ENCODE results near the gene SULT6B1. TPM values are rescaled to one million over a fixed set of nuclear protein-coding genes. Genes with fewer than 3 reads are reported as not detected.

Gene SULT6B1
- total and polyA plus RNA-seq, 12 donors, result not detected

DNA sequence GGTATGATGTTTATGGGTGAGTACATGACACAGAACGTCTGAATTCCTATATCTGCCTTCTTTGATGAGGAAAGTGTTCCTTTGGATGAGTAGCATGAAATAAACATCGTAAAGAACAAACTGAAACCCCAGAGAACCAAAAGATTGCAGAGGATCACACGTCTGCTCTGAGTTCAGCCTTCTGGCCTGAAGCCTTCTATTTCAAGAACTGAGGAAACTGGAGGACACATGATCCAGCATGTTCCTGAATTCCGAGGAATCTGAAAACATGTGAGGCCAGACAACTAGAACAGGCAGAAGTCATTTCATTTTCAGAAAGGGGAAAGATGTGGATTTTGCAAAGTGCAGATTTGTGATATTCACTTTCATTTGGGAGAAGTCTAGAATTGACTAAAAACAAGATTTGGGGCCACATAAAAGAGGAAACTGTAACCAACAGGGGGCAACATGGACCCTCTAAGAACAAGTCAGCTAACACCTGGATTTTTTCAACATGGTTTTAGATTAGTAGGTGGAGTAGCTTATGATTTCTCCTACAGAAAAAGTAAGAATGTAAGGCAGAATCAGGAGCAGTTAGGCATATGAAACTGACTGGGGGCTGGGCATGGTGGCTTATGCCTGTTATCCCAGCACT is 8.3 kb downstream of the SULT6B1 start:
- peaks cover 0 to 7% (median 0%) of the 10 kb centered on the region in 7 donors for H3K27me3 ChIP-seq
- intact Hi-C loops (cut with DNase I), result loop anchor here in 1 of 10 donors (10.0 kb wide), 1 partner anchor 705 kb away; no protein-coding TSS in a partner anchor
- no peak for ATAC-seq
- no peak overlapping the region for H3K27ac ChIP-seq
- WGBS, 2 donors, result 53 to 62% methylated on average over 4 of the region's 4 CpGs
- H3K36me3 ChIP-seq, result no peaks in the 10 kb centered on the region
- TF ChIP-seq, protein P1, sequence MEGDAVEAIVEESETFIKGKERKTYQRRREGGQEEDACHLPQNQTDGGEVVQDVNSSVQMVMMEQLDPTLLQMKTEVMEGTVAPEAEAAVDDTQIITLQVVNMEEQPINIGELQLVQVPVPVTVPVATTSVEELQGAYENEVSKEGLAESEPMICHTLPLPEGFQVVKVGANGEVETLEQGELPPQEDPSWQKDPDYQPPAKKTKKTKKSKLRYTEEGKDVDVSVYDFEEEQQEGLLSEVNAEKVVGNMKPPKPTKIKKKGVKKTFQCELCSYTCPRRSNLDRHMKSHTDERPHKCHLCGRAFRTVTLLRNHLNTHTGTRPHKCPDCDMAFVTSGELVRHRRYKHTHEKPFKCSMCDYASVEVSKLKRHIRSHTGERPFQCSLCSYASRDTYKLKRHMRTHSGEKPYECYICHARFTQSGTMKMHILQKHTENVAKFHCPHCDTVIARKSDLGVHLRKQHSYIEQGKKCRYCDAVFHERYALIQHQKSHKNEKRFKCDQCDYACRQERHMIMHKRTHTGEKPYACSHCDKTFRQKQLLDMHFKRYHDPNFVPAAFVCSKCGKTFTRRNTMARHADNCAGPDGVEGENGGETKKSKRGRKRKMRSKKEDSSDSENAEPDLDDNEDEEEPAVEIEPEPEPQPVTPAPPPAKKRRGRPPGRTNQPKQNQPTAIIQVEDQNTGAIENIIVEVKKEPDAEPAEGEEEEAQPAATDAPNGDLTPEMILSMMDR (IDR thresholded peaks at IDR 0.05), result no peak
- H3K4me1 ChIP-seq, result no peaks in the 10 kb centered on the region
- no peak for DNase-seq
- no peak overlapping the region for H3K4me3 ChIP-seq
- no peaks in the 10 kb centered on the region for H3K9me3 ChIP-seq

DNA sequence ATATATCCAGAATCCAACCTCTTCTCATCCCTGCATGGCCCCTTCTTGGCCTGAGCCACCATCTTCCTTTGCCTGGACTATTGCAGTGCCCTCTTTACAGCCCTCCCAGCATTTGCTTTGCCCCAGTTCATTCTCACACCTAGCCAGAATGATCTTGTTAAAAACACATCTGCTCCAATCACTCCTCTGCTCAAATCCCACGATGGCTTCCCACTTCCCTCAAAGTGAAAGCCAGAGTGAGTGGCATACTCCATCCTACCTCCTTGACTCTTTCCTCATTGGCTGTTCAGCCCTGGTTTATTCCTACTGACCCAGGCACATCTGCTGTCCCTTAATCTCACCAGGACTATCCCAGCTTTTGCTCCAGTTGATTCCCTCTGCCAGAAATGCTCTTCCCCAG is 14.7 kb downstream of the SULT6B1 start:
- H3K36me3 ChIP-seq, result no peaks in the 10 kb centered on the region
- TF ChIP-seq, protein P1 (IDR thresholded peaks at IDR 0.05), result no peak
- no peak for ATAC-seq
- no peak overlapping the region for H3K4me3 ChIP-seq
- H3K4me1 ChIP-seq, result no peaks in the 10 kb centered on the region
- no peaks in the 10 kb centered on the region for H3K9me3 ChIP-seq
- peaks cover 0 to 7% (median 0%) of the 10 kb centered on the region in 7 donors for H3K27me3 ChIP-seq
- WGBS, 2 donors, result 73 to 85% methylated on average over 1 of the region's 1 CpG
- H3K27ac ChIP-seq, result no peak overlapping the region
- no peak for DNase-seq
- intact Hi-C loops (cut with DNase I), result loop anchor here in 1 of 10 donors (10.0 kb wide), 1 partner anchor 711 kb away; no protein-coding TSS in a partner anchor

DNA sequence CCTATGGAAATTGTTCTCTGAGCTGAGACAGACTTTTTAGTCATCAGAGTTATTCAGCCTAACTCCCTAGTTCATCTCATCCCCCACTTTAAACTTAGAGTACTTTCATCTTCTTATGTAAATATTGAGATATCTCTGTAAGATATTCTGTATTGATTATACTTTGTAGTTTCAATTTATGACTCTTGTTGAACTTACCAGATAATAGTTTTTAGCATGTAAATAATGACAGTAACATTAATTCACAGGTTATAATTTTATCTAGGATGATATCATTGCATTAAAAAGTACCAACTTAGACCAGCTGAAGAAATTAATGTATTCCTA is 16.9 kb downstream of the SULT6B1 start:
- Histone ChIP-seq H3K4me1 (peaks cover 0 to 4% (median 0%) of the 10 kb centered on the region in 9 donors), H3K9me3 (no peaks in the 10 kb centered on the region), H3K4me3 (no peak overlapping the region), H3K36me3 (no peaks in the 10 kb centered on the region), H3K27me3 (peaks cover 0 to 5% (median 0%) of the 10 kb centered on the region in 7 donors), H3K27ac (no peak overlapping the region)
- intact Hi-C loops (cut with DNase I), result loop anchor here in 1 of 10 donors (10.0 kb wide), 1 partner anchor 713 kb away; no protein-coding TSS in a partner anchor
- TF ChIP-seq, protein P1 (IDR thresholded peaks at IDR 0.05), result no peak
- DNase-seq (no peak), ATAC-seq (no peak)

DNA sequence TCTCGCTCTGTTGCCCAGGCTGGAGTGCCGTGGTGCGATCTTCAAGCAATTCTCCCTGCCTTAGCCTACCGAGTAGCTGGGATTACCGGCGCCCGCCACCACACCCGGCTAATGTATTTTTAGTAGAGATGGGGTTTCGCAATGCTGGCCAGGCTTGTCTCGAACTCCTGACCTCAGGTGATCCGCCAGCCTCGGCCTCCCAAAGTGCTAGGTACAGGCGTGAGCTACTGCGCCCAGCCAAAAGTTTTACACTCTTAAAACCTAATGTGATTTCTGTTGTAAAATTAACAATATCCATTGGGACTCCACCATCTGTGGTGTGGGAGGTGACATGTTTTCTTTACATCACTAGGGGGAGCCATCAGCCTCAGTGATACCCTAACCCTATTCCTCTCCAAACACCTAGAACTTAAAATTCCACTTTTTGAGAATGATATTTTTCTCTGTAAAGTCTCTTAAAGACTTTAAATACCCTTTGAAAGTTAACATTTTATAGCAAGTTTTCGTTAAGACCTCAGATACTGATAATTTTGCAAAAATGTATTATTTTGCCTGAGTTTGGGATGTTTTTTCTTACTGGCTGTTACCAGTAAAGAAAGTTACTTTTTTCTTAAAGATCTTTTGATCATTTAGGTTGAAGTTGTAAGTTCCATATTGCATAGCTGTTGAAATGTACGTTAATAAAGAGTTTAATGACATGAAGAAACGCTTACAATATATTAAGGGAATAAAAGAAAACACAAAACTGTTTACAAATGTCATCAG is 20.1 kb downstream of the SULT6B1 start:
- Histone ChIP-seq H3K36me3 (no peaks in the 10 kb centered on the region), H3K9me3 (peaks cover 0 to 22% (median 0%) of the 10 kb centered on the region in 11 donors), H3K27me3 (no peaks in the 10 kb centered on the region), H3K27ac (no peak overlapping the region), H3K4me1 (peaks cover 0 to 4% (median 0%) of the 10 kb centered on the region in 9 donors), H3K4me3 (no peak overlapping the region)
- peak in 3 of 8 donors; percentile 57 to 62 (median 61) for ATAC-seq
- no peak for DNase-seq
- intact Hi-C loops (cut with DNase I), result loop anchor here in 1 of 10 donors (5.0 kb wide), 1 partner anchor 719 kb away; no protein-coding TSS in a partner anchor
- TF ChIP-seq, protein P1 (IDR thresholded peaks at IDR 0.05), result peak; percentile 42 to 81 (median 72)
- 54 to 57% methylated on average over 17 of the region's 17 CpGs for WGBS, 2 donors
